Measurements from ENCODE around the gene HDAC1. TPM values are rescaled to one million over a fixed set of nuclear protein-coding genes. Genes with fewer than 3 reads are reported as not detected.

HDAC1 gene
- total and polyA plus RNA-seq, 2 of the 13 experiments (the other 11 are each of a cell fraction or from before 2014, with no cell fraction given) = 93.5 to 189 TPM

- no peak for TF ChIP-seq ATRX (CRISPR knock-in tag; IDR thresholded peaks at IDR 0.05; ENCODE audit: borderline replicate concordance)
- no peak for TF ChIP-seq ZNF12 (CRISPR knock-in tag; IDR thresholded peaks at IDR 0.05)
- TF ChIP-seq PAWR (CRISPR knock-in tag; IDR thresholded peaks at IDR 0.05; ENCODE audit: borderline replicate concordance) = no peak
- TF ChIP-seq, protein P1, sequence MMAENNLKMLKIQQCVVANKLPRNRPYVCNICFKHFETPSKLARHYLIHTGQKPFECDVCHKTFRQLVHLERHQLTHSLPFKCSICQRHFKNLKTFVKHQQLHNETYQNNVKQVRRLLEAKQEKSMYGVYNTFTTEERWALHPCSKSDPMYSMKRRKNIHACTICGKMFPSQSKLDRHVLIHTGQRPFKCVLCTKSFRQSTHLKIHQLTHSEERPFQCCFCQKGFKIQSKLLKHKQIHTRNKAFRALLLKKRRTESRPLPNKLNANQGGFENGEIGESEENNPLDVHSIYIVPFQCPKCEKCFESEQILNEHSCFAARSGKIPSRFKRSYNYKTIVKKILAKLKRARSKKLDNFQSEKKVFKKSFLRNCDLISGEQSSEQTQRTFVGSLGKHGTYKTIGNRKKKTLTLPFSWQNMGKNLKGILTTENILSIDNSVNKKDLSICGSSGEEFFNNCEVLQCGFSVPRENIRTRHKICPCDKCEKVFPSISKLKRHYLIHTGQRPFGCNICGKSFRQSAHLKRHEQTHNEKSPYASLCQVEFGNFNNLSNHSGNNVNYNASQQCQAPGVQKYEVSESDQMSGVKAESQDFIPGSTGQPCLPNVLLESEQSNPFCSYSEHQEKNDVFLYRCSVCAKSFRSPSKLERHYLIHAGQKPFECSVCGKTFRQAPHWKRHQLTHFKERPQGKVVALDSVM (CRISPR knock-in tag; IDR thresholded peaks at IDR 0.05) = no peak
- TF ChIP-seq SIN3B (IDR thresholded peaks at IDR 0.05; ENCODE audit: low read length) = no peak
- no peak for TF ChIP-seq KDM3A (CRISPR knock-in tag; IDR thresholded peaks at IDR 0.05; ENCODE audit: low read depth)
- TF ChIP-seq REST (IDR thresholded peaks at IDR 0.05; ENCODE audit: borderline replicate concordance in 1 of 2, low read depth in 1 of 2, low read length in 2 of 2) = no peak; a peak in 1 of 4 replicates
- peak; percentile 82 for TF ChIP-seq SP4 (CRISPR knock-in tag; IDR thresholded peaks at IDR 0.05)
- no peak for TF ChIP-seq KDM5A (IDR thresholded peaks at IDR 0.05; ENCODE audit: borderline replicate concordance, low read length)
- TF ChIP-seq, protein P2, sequence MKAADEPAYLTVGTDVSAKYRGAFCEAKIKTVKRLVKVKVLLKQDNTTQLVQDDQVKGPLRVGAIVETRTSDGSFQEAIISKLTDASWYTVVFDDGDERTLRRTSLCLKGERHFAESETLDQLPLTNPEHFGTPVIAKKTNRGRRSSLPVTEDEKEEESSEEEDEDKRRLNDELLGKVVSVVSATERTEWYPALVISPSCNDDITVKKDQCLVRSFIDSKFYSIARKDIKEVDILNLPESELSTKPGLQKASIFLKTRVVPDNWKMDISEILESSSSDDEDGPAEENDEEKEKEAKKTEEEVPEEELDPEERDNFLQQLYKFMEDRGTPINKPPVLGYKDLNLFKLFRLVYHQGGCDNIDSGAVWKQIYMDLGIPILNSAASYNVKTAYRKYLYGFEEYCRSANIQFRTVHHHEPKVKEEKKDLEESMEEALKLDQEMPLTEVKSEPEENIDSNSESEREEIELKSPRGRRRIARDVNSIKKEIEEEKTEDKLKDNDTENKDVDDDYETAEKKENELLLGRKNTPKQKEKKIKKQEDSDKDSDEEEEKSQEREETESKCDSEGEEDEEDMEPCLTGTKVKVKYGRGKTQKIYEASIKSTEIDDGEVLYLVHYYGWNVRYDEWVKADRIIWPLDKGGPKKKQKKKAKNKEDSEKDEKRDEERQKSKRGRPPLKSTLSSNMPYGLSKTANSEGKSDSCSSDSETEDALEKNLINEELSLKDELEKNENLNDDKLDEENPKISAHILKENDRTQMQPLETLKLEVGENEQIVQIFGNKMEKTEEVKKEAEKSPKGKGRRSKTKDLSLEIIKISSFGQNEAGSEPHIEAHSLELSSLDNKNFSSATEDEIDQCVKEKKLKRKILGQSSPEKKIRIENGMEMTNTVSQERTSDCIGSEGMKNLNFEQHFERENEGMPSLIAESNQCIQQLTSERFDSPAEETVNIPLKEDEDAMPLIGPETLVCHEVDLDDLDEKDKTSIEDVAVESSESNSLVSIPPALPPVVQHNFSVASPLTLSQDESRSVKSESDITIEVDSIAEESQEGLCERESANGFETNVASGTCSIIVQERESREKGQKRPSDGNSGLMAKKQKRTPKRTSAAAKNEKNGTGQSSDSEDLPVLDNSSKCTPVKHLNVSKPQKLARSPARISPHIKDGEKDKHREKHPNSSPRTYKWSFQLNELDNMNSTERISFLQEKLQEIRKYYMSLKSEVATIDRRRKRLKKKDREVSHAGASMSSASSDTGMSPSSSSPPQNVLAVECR (CRISPR knock-in tag; IDR thresholded peaks at IDR 0.05; ENCODE audit: borderline replicate concordance) = no peak; the same call in none of the 2 replicates
- TF ChIP-seq ZNF329 (CRISPR knock-in tag; IDR thresholded peaks at IDR 0.05; ENCODE audit: low read depth) = 0 out of 2 replicates have a peak, but pooled peaks have one; percentile 34
- no peak for TF ChIP-seq USF2 (IDR thresholded peaks at IDR 0.05; ENCODE audit: low read depth, low read length)
- no peak for TF ChIP-seq USF2 (CRISPR knock-in tag; IDR thresholded peaks at IDR 0.05; ENCODE audit: borderline replicate concordance)
These were observed 59.7 kb downstream of the HDAC1 start (continued) for GRCh38 chr1:32351399-32352238.

Measured in HepG2 (cell line).